HG02610 (cell line): ENCODE data around the gene LIMS2.

ENCODE experiments used
- ATAC-seq: cut with Tn5 transposase; IDR thresholded peaks from one replicate; pipeline ENCODE4 v1.9.1; 2021; ENCODE audit warnings: mild to moderate bottlenecking, moderate library complexity; ENCODE audit not compliant: unreplicated experiment

LIMS2 gene

DNA sequence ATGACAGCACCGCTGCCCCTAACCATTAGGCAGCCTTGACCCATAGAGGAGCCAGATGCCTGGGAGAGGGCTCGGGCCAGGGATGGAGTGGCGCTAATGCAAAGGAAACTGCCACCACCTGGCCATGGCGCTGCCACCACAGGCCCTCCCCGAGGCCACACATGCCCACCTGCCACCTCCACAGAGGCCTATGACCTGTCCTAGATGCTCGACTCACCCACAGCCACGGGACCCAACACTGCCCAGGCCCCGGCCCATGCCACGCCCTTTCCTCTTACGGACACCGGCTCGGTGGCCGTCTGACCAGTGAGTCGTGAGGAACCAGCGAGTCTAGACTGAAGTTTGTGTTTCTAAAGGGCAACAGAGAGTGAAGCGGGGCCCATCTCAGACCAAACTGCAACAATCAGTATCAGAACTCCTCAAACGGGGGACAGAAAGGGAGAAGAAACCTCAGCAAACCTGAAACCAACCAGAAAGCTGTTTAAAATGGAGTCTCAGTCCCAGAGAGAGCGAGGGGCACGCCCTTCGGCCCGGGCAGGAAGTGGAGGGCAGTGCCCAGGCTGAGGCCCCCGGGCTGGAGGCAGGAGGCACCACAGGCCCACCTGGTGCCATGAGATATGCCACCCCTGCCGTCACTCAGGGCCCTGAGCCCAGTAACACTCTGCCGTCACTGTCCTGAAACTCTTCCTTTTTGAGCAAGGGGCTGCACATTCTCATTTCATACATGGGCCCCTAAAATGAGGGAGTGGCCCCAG, 28.7 kb downstream of the LIMS2 start:
- no peak for ATAC-seq

DNA sequence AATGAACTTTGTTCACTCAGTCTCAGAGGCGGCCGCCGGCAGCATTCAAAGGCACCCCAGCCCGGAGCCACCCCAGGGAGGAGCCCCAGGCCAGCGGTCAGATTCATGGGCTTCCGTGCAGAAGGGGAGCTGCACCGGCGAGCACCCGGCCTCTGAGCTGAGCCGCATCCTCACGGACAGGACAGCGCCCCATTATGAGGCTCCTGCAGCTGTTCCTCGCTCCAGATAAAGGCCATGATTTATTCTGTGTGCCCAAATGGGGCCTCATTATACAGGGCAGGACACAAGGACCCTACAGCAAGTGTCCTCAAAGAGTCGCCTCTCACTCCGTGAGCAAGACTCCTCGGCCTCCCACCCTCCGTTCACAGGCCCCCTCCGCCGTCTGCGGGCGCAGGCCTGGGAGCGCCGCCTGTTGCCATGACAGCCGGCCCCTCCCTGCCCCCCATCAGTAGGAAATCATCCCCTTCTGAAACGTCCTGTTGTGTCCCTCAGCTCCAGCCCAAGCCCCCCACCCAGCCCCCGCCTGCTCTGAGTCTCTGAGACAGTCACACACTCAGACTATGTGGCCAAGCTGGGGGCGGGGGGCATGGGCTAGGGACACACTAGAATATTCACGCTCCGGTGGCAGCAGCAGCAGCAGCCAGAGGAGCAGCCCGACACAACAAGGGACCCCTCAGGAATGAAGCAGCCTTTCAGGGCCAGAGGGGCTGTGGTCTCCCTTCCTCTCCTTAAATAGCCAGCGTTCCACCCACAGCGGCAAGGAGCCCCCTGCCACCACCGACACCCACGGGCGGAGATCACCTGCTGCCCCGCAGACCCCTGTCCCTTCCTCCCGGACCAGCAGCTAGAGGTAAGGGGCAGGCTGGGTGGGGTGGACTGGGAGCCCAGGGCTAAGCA, 29.7 kb downstream of the LIMS2 start, which contains the start of gene GPR17:
TSS of gene GPR17 (plus strand) at position 759 of the 897 bp plus-strand sequence. CDS start 4,583 bp downstream, outside the sequence.
- ATAC-seq: no peak

DNA sequence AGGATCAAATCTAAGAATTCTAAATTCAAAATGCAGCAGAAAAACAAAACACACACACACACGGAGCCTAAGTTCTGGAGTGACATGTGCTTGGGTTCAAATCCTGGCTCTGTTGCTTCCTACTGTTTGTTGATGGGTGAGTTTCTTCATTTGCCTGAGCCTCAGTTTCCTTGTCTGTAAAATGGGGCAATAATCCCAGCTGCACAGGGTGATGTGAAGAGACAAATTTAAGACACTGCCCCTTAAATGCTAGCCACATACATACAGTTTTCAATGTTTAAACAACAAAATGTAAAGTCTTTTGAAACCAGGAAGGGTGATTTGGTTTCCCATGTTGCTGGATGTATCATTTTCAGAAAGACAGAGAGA, 30.3 kb downstream of the LIMS2 start:
- no peak for ATAC-seq

DNA sequence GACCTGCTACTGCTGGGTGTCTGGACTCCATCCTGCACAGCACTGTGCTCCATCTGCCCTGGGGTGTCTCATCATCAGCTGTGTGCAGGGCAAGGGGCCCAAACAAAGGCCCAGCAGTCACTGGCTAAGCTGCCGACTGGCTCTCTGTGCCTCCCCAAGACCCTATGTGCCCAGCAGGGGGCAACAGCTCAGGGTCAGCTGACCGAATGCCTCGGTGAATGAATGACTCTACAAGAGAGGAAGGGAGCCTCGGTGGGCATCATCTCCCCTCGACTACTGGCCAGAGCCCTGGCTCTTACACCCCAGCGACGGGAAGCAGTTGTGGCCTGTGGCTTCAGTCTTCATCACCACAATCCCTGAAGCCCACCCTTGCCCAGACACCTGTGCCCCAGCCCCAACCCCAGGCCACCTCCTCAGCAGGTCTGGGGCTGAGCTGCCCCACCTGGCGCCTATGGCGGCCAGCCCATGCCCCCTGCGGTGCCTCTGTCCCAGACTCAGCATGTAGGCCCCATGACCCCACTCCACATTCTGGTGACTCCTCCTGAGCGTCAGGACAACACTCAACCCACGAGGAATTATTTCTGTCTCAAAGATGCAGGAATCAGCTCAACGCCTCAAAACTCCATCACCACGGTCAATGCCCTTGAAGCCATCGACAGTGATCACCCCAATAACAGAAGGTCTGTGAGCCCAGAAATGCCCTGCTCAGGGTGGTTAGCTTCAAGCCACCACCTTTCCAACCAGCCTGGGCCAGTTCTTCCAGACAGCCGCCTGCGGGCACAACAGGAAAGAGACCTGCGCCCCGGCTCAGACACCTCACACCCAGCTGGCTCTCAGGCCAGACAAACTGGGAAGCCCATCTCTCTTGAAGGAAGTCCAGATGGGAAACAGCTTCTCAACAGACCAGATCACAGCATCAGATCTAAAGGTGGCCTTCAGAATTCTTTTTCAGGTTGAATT, 31.0 kb downstream of the LIMS2 start:
- no peak for ATAC-seq

DNA sequence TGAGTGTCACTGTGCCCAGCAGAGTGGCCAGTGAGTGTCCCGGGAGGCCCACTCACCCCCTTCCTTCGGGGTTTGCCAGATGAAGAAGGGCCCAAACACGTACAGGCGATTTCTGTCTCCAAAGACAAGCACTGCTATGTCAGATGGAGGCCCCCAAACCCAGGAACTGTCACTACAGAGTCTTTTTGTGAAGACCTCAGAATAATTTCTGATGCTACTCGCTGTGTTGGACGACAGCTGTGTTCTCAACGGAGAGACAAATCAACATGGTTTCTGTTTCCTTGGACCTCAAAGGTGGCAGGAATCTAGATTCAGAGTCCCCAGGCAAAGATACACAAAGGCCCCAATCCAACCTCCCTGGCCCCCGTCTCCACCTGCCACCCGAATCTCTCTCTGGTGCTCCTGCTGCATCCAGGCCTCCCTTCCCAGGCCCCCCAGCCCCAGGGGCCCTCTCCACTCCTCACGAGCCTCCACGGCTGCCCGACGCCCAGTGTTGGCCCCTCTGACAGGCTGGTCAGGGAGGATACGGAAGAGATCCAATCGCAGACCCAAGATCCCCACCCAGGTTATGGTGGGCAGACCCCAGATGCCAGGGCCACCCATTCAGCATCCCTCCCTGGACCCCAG, 31.8 kb downstream of the LIMS2 start:
- ATAC-seq: no peak

DNA sequence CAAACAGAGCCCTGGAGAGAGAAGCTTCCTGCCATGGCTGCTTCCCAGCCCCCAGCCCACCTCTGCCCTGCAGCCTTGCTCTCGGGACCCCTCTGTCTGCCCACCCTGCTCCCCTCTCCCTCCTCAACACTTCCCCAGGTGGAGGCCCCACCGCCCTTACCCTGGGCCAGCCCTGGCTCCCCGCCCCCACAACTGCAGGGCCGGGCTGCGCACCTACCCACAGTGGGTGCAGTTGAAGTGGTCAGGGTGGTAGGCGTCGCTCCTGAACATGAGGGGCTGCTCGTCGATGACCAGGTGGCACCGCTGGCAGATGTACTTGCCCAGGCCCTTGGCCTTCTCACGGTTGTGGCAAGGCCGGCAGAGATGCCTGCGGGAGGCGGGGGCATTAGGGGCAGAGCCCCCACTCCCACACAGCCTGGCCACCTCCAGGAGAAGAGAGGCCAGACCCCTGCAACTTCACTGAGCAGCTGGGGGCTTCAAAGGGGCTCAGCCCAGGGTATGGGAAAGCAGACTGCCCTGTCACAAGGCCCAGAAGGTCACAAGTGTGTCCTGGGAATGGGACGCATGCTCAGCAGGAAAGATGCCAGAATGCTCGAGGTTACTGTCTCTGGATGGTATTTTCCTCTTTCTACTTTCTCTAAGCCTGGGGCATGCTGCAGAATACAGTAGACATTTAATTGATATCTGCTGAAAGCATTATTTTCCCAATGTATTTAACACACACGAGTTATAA, 32.5 kb downstream of the LIMS2 start:
- ATAC-seq: no peak

DNA sequence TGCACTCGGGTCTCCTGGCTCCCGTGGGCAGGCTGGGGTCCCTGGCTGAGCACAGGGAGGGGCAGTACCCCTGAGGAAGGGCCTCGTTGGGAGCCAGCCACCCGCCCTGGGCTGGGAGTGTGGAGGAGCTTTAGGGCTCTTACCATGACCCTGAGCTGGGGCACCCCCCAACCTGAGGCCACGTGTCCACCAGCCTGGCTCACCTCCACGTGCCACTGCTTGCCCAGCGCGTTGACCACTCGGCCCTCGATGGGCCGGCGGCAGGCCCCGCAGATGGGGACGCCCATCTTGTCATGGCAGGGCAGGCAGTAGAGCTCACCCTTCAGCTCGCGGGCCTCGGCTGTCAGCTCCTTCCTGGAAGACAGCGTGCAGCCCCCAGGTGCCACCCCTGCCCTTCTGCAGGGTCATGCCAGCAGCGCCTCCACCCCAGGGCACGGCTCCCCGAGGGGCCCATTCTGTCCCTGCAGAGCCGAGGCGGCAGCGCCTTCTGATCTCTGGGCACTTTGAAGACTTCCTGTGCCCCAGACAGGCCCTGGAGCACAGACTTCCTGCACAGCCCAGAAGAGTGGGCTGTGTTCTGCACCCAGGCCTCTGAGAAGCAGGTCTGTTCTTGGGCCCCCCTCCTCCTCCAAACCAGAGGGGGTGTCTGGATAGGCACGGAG, 33.4 kb downstream of the LIMS2 start:
- no peak for ATAC-seq

DNA sequence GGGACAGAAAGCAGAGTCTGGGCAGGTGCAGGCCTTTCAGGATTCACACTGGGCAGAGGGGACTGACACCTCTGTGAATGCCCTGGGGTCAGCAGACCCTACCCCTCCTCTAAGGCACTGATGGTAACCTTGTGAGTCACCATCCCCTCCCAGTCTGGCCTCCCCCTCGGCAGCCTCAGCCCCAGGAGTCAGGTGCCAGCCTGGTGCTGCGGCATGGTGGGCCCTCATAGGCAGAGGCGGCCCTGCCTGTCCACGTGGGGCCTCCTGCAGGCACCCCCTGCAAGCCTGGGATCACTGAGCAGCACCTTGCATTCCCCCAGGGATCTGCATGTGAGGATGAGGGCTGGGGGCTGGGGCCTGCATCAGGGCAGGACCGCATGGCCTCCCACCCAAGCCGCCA, 34.2 kb downstream of the LIMS2 start:
- ATAC-seq: no peak

DNA sequence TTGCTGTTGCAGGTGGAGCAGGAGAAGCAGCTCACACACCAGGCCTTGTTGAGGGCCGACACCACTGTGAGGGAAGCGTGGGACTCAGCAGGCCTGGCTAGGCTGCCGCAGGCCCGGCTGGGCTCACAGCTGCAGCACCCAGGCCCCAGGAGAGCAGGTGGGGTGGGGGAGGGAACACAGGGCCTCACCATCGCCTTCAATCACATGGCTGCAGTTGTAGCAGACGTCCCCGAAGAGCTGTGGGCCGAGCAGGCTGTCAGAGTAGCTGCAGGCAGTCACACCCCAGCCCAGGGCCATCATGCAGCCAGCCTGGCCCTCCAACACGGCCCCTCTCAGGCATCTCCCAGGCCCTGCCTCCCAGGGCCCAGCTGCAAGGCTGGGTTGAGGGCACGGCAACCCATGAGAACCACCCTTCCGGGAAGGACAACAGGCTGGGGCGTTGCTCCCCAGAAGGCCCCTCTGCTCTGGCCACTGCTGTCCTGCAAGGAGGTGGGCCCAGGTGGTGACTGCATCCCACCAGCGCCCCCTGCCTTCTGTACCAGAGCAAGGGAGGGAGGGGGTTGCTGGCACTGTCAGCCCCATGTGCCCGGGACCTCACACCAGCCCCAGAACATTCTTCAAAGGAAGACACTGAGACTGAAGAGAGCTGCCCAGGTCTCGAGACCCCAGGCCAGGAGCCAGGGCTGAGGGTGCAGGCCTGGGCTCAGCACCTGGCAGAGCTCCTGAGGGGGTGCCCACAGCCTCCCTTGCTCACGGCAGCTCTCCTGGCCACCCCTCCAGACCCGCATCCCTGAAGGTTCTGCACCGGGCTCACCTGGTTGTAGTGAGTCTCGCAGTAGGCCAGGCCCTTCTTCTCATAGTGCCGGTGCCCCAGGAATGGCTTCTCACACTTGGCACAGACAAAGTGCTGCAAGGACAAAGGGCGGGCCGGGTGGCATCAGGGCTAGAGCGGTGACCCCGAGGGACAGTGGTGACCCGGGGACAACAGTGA, 35.0 kb downstream of the LIMS2 start:
- peak; percentile 38 for ATAC-seq

DNA sequence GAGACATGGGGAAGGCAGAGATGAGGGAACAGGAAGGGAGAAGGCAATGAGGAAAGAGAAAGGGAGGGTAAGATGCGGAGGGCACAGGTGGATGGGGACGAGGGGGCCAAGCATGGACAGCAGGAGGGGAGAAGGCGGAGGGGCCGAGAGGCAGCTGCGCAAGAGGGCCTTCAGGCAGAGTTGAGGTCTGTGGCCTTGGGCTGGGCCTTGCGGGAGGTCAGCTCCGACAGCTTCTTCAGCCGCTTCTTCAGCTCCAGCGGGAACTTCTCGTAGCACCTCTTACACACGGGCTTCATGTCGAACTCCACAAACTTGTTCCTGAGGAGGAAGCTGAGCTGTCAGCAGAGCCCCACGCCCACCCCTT, 36.2 kb downstream of the LIMS2 start:
- no peak for ATAC-seq

DNA sequence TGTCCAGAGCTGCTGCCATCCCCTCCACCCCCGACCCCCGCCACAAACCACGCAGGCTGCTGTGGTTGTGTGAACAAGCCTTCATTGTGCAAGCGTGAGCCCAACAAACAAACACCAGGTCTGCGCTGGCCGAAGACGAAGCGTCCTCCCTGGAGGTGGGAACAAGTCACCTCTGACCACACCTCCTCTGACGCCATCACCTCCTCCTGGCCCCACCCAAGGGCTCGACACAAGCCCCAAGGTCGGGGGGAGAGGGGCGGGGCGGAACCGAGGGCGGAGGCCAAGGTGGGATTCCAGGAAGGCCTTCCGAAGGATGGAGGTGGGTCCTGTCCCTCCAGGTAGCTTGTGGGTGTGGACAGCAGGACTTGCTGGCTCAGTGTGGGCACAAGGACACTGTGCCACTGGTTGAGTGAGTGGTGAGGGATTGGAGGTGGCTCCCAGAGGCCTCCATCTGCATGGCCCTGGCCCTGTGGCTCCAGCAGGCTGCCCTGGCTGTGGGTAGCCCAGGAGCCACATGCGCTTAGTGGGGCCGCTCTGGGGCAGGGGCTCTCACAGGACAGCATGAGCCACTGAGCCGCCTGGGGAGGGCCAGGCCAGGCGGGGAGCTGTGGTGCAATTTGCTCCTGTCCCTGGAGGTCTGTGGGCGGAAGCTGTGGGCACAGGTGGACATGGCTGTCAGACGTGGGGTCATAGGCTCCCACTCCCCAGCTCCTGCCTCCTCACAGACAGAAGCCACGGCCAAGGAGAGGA, 36.8 kb downstream of the LIMS2 start:
- ATAC-seq: no peak

DNA sequence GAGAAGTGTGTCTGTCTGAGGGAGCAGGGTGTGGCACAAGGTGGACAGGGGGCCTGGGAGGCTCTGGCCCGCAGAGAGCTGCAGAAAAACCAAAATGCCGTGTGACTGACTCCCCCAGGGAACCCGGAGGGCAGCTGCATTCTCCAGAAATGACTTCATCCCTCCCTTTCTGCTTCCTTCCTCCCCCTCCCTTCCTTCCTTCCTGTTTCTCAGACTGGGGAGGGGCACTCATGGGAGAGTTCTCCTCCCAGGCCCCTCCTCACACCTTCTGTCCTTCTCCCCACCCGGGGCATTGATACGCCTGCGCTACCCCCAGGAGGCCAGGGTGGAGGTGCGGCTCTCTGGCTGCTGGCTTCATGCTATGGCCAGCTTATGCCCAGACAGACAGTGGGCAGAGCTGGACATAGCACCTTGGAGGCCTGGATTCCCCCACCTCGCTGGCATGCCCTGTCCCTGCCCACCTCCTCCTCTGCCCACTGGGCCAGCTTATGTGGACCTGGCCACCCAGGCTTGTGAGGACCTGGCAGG, 37.5 kb downstream of the LIMS2 start:
- ATAC-seq: no peak

DNA sequence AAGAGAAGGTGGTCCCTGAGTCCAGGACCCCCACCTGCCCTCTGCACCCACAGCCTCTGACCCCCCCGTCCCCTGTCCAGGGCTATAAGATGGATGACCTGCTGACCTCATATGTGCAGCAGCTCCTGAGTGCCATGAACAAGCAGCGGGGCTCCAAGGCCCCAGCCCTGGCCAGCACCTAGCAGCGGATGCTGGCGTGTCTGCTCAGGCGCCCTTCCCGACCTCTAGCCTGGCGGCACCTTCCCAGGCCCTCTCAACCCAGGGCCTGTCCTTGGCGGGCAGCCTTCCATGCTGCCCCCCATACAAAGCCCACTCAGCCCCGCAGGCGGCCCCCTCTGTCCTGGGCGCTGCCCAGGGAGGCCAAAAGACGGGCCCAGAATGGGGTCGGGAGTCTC, 38.1 kb downstream of the LIMS2 start:
- no peak for ATAC-seq

DNA sequence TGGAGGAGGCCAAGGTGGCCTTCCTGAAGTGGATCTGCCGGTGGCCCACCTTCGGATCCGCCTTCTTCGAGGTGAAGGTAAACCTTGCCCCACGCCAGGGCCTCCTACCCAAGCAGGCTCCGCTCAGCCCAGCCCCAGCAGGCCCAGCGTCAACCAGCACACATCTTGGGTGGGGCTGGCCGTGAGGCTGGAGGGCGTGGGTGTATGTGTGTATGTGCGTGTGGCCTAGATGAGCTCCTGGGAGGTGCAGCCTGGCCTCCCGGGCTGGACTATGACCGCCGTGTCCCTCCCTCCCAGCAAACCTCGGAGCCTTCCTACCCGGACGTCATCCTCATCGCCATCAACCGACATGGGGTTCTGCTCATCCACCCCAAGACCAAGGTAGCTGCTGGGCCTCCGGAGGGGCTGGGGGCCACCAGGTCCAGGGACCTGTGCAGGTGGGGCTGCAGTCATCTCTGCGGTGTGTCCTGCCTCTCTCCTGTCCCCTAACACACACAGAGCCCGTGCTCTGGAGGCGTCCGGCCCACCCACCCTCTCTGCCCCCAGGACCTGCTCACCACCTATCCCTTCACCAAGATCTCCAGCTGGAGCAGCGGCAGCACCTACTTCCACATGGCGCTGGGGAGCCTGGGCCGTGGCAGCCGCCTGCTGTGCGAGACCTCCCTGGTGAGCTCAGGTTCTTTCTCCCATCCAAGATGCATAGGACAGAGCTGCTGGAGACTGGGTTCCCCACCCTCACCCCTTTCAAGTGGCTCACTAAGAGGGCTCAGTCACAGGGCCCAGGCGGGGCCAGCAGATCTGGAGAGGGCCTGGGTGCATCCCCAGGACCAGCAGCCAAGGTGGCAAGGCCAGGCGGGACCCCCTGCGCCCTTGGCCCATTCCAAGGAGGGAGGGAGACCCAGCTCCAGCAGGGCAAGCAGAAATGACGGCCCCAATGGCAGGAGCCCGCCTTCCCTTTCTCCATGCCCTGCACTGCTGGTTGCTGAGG, 38.8 kb downstream of the LIMS2 start:
- ATAC-seq: no peak

DNA sequence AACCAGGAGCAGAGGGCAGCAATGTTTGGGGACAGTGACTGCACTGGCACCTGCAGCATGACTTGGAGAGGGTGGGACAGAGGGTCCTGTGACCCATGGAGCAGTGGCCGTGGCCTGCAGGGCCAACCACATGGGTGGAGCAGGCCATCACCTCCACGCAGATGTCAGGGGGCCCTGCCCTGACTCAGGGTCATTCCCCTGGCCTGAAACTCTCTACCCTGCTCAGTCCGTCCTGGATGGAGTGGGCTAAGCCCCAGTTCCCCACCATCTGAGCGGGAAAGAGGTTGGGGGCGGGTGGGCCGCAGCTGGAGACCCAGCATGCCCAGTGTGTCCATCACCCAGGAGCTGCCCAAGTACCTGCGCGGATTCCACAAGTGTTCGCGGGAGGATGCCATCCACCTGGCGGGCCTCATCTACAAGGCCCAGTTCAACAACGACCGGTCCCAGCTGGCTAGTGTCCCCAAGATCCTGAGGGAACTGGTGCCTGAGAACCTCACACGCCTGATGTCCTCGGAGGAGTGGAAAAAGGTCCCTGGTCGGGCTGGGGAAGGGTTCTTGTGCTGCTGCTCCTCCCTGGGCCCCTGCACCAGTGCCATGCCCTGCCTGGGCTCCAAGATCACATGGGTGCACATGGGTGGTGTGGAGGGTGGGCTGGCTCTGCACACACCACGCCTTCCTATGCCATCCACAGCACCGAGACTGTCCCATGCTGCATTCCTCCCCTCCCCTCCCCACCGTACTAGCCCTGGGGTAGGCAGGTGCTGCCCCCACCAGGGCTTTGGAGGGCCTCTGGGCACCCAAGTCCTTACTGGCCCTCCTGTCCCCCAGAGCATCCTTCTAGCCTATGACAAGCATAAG, 39.7 kb downstream of the LIMS2 start:
- ATAC-seq: no peak
